Activated CD8-positive, alpha-beta memory T cell treated with anti-CD3 and anti-CD28 coated beads for 4 hours (primary cell): ENCODE results near the gene MYG1.
A peak's percentile ranks its signal among the peaks of the same experiment; 100 is the strongest.
"Not testable (repeated sequence)": the region's sequence is repeated elsewhere in the genome, so short reads cannot be mapped to it uniquely, and the experiment has no call there.

Source experiments
- DNase-seq, 2 donors: peaks; one replicate each; pipeline ENCODE4 v3.0.0-alpha.2; 2020; ENCODE audit warnings: low read depth in 2 of 2

MYG1 gene

DNA sequence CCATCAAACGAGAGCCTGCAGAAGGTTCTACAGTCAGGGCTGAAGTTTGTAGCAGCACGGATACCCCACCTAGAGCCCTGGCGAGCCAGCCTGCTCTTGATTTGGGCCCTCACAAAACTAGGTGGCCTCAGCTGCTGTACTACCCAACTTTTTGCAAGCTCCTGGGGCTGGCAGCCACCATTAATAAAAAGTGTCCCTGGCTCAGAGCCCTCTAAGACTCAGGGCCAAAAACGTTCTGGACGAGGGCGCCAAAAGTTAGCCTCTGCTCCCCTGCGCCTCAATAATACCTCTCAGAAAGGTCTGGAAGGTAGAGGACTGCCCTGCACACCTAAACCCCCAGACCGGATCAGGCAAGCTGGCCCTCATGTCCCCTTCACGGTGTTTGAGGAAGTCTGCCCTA is 13.0 kb upstream of the MYG1 start:
- no peak for DNase-seq

DNA sequence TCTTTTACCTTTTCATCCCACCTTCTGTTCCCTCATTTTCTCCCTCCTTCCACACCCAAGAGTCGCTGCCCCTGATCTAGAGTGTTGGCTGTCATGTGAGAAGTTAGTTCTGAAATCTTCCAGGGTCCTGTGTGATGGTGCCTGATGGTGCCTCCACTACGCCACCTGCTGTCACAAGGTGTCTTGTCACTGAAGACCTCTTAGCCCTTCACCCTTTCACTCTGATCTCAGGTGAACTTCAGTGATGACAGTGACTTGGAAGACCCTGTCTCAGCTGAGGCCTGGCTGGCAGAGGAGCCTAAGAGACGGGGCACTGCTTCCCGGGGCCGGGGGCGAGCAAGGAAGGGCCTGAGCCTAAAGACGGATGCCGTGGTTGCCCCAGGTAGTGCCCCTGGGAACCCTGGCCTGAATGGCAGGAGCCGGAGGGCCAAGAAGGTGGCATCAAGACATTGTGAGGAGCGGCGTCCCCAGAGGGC is 11.7 kb upstream of the MYG1 start:
- DNase-seq, result peak; percentile 43 to 47

DNA sequence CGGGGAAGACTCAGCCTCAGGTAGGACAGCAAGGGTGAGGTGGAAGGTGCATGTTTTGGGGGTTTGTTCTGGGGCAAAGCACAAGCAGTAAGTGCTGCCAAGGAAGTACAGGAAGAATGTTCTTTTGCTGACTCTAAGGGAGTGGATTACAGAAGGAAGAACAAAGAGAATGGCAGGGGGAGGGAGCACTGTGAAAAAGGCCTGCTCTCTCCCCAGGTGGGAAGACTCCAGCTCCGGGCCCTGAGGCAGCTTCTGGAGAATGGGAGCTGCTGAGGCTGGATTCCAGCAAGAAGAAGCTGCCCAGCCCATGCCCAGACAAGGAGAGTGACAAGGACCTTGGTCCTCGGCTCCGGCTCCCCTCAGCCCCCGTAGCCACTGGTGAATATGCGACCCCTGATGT is 11.2 kb upstream of the MYG1 start:
- DNase-seq, result no peak

DNA sequence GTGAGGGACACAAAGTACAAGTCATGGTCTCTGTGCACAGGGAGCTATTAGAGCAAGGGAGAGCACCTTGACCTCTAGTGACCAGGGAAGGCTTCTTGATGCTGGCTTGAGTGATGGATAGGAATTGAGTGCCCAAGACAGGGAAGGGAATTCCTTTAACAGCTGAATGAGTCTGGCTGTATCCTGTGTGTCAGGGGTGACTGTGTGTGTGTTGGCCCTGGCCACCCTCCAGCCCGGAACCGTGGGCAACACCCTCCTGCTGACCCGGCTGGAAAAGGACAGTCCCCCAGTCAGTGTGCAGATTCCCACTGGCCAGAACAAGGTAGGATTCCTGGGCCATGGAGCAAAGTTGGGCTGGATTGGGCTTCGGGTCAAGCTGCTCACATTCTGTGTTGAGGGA is 9.6 kb upstream of the MYG1 start:
- DNase-seq, result no peak

DNA sequence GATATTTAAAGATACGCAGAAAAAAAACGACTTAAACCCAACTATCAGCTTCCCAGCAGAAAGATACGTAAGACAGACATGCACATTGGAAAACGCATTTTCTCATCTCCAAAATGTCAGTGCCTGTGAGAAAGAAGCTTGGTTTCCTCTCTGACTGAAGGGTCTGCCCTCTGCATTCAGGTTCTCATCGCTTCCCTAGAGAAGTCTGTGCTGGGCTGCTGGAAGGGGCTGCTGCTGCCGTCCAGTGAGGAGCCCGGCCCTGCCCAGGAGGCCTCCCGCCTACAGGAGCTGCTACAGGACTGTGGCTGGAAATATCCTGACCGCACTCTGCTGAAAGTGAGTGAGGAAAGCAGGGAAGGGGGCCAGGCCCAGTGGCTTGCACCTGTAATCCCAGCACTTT is 8.8 kb upstream of the MYG1 start:
- DNase-seq, result no peak

DNA sequence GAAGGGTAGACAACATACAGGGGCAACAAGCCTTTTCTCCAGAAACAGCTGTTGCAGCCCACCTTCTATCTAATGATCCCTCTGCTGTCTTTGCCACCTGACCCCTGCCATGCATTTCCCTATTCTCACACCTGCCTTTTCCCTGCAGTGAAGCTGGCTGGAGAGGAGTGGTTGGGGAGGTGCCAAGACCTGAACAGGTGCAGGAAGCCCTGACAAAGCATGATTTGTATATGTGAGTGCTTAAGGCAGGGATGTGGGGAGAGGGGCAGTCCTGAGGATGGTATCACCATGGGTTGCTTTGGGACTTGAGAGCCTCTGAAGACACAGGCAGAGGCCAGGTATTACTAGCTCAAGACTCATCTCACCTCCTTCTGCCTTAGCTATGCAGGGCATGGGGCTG is 7.1 kb upstream of the MYG1 start:
- no peak for DNase-seq

DNA sequence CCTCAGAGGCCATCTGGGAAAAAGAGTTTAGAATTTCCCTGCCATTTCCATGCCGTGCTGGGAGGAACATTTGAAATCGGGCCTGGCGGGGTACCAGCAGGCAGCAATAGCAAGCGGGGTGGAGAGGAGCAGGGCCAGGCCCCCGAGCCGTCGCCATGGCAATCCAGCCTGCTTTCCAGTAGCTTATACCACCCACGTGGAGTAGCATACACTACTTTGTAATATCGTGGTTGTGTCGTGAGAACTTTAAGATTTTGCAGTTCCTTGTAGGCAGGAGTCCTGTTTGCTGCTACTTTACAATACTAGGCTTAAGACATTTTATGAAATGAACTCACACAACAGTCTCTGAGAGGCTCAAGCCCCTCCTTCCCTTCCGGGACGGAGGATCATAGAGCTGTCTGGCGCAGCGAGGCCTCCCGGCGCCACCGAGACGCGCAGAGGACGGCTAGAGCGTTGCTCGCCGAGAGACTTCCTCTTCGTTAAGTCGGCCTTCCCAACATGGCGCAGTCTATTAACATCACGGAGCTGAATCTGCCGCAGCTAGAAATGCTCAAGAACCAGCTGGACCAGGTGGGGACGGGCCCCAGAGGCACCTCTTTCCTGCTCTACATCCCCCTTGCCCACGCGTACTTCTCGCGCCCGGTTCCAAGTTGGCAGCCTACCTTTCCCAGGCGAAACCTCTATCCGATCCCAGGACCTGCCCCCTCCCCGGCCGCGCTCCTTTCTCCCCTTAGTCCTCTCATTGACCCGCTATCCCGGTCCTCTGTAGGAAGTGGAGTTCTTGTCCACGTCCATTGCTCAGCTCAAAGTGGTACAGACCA is 4.2 kb upstream of the MYG1 start, which contains the start of gene PFDN5:
PFDN5 (plus strand) TSS at position 473 of the 821 bp plus-strand sequence; CDS start at position 499, 26 bp downstream.
- peak; percentile 70 to 75 for DNase-seq

DNA sequence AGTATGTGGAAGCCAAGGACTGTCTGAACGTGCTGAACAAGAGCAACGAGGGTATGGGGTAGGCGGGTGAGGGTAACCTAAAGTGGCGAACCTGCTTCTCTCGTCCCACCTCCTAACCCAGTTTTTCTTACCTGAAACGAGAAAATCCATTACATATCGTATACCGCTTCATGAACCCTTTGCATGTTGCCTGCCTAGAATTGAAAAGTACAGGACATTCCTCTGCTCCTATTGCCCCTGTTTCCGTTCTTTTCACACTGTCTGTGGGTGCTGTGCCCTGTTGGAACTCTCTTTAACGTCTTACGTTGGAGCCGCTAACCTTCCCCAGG is 3.6 kb upstream of the MYG1 start:
- DNase-seq, result no peak

DNA sequence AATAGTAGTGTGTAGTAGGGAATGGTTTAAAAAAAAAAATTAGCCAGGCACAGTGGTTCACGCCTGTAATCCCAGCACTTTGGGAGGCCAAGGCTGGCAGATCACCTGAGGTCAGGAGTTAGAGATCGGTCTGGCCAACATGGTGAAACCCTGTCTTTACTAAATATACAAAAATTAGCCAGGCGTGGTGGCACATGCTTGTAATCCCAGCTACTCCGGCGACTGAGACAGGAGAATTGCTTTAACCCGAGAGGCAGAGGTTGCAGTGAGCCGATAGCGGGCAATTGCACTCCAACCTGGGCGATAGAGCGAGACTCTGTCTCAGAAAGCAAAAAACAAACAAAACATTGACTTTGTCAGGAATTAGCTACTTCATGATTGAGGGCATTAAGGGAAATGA is 2.4 kb upstream of the MYG1 start:
- DNase-seq, result not testable (repeated sequence)

DNA sequence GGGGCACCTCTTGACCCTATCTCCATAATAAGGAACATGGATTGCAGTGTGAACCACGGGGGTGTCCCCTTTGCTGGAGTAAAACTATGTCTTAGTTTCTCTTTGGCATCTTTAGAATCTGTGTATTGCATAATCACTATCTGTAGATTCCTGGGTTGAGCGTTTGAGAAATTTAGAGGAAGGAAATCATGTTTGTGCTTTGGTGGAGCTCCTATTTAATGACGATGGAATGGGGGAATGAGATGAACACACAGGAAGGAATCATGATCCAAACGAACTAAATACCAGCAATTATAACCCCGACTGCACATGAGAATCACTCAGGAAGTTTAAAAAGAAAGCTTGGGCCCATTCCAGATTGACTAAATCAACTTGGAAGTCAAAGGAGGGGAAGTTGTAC is 1.3 kb upstream of the MYG1 start:
- DNase-seq, result no peak

DNA sequence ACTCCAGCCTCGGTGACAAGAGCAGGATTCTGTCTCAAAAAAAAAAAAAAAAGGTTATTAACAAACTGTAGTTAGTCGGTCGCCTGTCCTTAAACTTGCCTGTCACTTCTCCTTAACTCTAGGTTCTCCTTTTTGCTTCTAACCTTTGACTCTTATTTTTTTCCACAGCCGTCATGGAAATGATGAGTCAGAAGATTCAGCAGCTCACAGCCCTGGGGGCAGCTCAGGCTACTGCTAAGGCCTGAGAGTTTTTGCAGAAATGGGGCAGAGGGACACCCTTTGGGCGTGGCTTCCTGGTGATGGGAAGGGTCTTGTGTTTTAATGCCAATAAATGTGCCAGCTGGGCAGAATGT is 418 bp upstream of the MYG1 start:
- DNase-seq, result no peak

DNA sequence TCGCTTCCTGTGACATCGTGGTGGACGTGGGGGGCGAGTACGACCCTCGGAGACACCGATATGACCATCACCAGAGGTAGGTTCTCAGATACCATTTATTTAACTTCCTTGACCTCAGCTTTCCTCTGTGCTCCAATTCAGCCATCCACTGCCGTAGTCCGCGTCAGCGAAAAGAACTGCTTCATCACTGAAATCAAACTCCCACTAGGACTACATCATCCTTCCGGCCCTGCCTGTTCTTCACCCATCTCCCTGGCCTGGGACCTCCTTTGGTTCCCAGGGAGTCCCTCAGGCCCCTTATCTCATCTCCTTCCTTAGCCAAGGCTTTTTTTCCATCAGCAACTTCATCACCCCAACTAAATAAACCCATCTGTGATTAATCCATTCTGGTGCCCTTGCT is 692 bp downstream of the MYG1 start:
- DNase-seq, result no peak

DNA sequence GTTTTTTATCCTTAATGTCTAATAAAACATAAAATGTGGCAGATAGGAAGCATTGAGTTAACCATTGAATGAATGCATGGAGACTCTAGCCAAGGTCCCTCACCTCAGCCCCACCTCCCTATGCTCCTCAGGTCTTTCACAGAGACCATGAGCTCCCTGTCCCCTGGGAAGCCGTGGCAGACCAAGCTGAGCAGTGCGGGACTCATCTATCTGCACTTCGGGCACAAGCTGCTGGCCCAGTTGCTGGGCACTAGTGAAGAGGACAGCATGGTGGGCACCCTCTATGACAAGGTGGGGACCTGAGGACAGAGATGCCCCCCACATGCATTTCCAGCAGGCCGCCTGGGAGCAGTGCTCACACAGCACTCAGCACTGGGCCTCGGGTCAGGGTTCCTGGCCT is 3.4 kb downstream of the MYG1 start:
- DNase-seq, result no peak

DNA sequence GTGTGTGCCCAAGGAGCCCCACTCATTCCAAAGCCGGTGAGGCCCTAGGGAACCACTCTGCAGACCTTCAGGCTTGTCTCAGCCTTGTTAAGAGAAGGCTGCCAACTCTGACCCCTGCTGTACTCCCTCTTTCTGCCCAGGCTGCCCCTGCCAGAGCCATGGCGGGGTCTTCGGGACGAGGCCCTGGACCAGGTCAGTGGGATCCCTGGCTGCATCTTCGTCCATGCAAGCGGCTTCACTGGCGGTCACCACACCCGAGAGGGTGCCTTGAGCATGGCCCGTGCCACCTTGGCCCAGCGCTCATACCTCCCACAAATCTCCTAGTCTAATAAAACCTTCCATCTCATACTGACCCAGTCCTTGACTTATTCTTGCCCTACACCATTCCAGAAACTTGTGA is 7.3 kb downstream of the MYG1 start:
- no peak for DNase-seq

DNA sequence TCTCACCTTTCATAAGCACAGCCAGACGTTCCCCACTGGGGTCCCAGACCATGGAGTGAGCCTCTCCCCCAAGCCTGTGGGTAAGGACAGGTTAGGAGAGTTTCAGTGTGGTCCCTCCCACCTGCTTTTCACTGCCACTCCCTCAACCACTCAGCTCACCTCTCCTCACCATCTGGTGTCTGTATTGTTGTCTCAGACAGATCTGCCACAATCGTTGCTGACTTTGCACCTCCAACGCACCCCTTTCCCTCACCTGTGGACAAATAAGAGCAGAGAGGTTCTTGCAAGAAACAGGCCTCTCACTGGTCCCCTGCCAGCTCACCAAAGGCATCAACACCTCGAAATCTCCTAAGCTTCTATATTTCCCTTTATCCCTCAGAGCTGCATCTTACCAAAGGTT is 8.8 kb downstream of the MYG1 start:
- no peak for DNase-seq

DNA sequence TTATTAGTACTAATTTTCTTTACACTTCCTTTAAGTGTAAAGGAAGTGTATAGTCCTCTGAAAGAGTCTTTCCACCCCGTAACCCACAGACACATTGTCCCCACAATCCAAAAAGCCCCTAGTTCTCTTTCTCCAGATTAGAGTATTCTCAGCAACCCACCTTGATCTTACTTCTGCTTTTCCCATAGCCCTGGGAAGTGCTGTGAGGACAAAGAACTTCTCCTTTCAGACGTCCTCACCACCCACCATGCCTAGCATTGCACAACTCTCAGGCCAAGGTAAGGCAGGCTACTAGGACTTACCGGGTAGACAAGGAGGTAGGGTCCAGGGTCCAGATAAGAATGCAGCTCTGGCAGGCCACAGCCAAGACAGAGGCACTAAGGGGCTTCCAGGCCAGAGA is 14.5 kb downstream of the MYG1 start:
- no peak for DNase-seq

DNA sequence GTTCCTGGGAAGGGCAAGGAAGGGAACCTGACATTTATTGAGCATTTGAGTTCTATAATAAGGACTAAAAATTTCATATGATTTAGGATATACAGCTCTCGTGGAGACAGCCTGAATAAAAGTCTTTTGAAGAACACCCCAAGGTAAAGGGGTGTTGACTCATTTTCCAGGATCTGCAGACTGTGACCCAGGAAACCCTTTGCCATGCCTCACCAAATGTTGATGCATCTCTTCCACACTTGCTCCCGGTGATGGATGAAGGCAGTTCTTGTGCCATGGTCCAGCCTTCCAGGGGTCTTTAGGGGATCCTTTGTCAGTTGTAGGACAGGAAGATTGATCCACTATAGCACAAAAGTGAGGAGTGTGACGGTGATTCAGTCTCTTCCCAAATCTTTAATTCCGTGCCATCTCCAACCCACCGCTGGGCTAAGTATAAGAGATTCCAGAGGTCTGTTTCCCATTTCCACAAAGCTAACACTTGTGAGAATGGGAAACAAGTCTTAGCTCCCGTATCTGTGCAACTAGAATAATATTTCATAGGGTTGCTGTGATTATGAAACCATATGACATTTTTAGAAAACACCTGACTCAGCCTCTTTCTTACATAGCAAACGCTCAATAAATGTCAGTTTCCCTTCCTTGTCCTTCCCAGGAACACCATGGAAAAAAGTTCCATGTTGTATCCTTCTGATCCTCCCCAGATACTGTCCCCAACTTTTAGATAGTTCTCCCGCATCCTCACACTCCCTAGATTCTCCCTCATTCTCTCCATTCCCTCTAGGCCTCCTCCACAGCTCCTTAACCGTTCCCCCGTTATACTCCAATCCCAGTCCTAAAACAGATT is 21.1 kb downstream of the MYG1 start:
- DNase-seq, result no peak

DNA sequence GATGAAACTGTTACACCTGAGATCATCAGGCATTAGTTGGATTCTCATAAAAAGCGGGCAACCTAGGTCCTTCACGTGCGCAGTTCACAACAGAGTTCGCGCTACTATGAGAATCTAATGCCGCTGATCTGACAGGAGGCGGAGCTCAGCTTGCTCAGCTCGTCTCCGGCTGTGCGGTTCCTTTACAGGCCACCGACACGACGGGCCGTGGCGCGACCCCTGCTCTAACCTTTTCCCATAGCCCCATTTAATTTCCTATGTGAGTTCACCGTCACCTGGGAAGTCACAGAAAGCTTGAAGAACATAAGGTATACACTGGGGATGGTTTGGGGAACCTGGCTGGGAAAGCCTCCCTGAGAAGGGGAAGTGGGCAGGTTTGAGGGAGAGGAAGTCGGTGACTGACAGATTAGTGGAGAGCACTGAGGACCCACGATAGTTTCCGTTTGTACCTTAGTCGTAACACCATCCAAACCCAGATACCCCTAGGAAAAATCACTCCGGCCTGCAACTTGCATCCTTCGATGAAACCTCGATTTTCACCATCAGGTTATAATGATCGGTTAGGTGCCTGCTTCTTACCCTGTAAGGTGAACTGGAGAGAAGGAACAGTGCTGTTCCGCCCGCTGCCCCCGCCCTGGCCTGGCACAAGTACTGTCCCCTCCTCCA is 24.8 kb downstream of the MYG1 start:
- peak; percentile 19 to 31 for DNase-seq

DNA sequence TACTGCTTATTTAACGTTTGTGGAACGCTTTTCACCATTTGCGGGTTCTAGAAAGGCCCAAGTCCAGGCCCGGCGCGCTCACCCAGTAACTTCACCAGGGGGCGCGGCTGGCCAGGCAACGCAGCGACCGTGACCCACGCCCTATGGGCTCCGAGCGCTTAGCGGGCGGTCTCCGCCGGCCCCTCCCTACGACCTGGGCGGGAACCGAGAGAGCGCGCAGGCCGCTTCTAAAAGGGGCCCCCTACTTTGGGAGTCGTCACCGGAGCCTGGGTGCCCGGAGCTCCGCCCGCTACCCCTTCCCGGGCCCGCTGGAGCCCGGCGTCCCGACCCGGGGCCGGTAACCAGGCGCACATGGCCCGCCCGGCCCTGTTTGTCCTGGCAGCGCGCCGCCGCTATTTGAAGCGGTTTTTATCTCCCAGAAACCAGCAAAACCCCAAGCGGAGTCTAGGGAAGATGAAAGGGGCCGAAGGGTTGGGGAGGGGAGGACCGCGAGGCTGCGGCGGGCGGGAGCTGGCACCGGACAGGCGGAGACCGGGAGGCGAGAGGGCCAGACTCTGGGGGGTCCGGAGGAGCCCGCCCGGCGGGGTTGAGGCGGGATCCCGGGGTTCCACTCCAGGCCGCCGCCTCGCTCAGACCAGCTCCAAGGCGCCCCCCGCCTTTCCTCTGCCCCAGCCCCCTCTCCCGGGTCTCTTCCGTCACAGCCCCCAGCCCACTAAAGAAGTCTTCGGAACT is 25.4 kb downstream of the MYG1 start:
- peak; percentile 71 to 75 for DNase-seq

DNA sequence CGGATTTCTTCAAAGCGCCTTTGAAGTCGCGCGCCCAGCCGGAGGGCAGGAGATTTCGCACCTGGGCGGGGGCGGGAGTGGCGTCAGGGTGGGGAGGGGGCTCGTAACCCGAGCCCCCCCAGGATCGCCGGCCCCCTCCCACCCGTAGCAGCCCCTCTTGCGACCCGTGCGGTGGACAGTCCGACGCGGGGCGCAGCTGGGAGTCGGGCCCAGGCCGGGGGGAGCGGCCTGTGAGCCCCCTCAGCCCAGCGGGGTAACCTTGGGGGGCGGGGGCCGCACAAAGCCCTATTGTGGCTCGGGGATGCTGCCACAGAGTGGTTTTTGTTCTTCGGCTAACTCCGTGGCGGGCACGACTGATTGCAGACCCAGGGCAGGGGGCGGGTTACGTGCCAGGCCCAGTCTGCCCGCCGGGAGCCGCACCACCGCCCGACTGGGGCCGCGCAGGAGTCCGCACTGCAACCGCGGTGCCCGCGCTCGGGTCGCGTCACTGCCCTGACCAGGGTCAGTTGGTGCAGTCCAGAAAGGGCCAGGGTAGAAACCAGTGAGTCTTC is 26.1 kb downstream of the MYG1 start:
- peak in 1 of 2 donors; percentile 2 for DNase-seq

DNA sequence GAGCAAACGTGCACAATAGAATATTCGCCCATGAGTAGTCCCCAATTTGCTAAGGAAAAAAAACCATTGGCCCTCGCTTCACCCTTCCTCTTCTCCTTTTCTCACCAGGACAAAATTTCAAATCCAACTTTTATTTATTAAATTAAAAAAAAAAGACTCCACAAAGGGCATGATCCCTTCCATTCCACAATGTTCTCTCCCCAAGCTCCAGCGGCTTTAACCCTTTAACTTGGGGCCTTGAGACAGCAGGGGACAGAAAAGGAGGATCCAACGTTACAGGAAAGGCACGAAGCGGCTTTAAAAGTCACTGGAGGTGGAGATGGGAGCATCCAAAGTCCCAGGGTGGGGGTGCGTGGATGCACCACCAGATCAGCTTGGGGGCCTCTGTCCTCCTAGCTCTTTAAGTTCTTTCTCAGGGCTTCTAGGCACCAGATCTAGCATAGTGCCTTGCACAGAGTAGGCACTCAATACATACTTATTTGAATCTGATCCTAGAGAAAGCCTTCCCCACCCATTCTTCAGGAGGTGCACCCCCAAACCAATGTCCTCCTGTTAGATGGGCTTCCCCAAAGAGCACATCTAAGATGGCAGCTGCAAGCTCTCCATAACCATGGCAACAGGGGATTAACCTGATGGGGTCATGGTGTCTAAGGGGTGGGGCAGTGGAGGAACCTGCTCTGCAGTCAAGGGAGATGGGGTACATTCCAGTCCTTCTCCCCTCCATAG is 27.1 kb downstream of the MYG1 start:
- no peak for DNase-seq
